Thymus (tissue), 11 donors: ENCODE results near the gene ARL1. TPM values are rescaled to one million over a fixed set of nuclear protein-coding genes. Genes with fewer than 3 reads are reported as not detected.

Experiments
- DNase-seq, 9 donors: peaks; one replicate each; pipeline ENCODE4 v3.0.0-alpha.2; 2013; ENCODE audit warnings: low spot score in 9 of 9, low read depth in 6 of 9, missing footprints in 1 of 9
- H3K27ac ChIP-seq, 2 donors: one replicate each; pipeline ENCODE4 v1.5.1; 2013; ENCODE audit warnings: control low read depth in 1 of 2, low read depth in 1 of 2, low read length in 1 of 2, mild to moderate bottlenecking in 1 of 2, moderate library complexity in 1 of 2
- H3K27me3 ChIP-seq, 2 donors: one replicate each; pipeline ENCODE4 v1.5.1; 2013; ENCODE audit warnings: low read length in 1 of 2; ENCODE audit not compliant: control insufficient read depth in 2 of 2, insufficient read depth in 1 of 2
- H3K36me3 ChIP-seq, 2 donors: one replicate each; pipeline ENCODE4 v1.5.1; 2013; ENCODE audit warnings: low read length in 1 of 2, mild to moderate bottlenecking in 1 of 2, moderate library complexity in 1 of 2; ENCODE audit not compliant: control insufficient read depth in 2 of 2, insufficient read depth in 2 of 2
- H3K4me1 ChIP-seq, 2 donors: one replicate each; pipeline ENCODE4 v1.5.1; 2013; ENCODE audit warnings: low read length in 2 of 2; ENCODE audit not compliant: control insufficient read depth in 2 of 2, insufficient read depth in 2 of 2
- H3K4me3 ChIP-seq, 2 donors: one replicate each; pipeline ENCODE4 v1.5.1; 2013; ENCODE audit warnings: low read length in 2 of 2, control low read depth in 1 of 2, mild to moderate bottlenecking in 1 of 2
- H3K9me3 ChIP-seq, 2 donors: one replicate each; pipeline ENCODE4 v1.5.1; 2013; ENCODE audit warnings: low read length in 1 of 2, mild to moderate bottlenecking in 1 of 2; ENCODE audit not compliant: control insufficient read depth in 2 of 2, insufficient read depth in 1 of 2
- WGBS: extraction: QIAGEN DNeasy Blood & Tissue Kit; methylation state at CpG from one replicate; pipeline ENCODE4 v1.1.7; 2013; 5-methylcytosine and 5-hydroxymethylcytosine counted together
- polyA plus RNA-seq: library from polyadenylated mRNA; stranded (reverse); fragments of 200-250 nt; gene quantifications from one replicate; pipeline ENCODE4 v1.2.3, GENCODE V29; 2013
- total RNA-seq: library from RNA; stranded (reverse); fragments of 120-200 nt; gene quantifications from one replicate; pipeline ENCODE4 v1.2.4, GENCODE V29; 2013
- donor health status: healthy.

Gene ARL1
- total and polyA plus RNA-seq, 2 donors: 31.6 to 46.6 TPM

GRCh38 chr12:101361455-101361854 lies 46.1 kb downstream of the ARL1 start:
- whole genome bisulfite sequencing: 95% methylated on average over 8 of the region's 8 CpGs
- H3K4me3 ChIP-seq: no peak overlapping the region
- DNase-seq: no peak
- H3K4me1 ChIP-seq: no peaks in the 10 kb centered on the region
- peaks cover 7 to 28% of the 10 kb centered on the region in 2 donors for H3K36me3 ChIP-seq
- no peak overlapping the region for H3K27ac ChIP-seq
- no peaks in the 10 kb centered on the region for H3K9me3 ChIP-seq
- no peaks in the 10 kb centered on the region for H3K27me3 ChIP-seq

- H3K36me3 ChIP-seq: peaks cover 0 to 15% of the 10 kb centered on the region in 2 donors
- no peaks in the 10 kb centered on the region for H3K4me1 ChIP-seq
- no peak for DNase-seq
- no peak overlapping the region for H3K27ac ChIP-seq
- no peaks in the 10 kb centered on the region for H3K9me3 ChIP-seq
- H3K27me3 ChIP-seq: no peaks in the 10 kb centered on the region
- 97% methylated on average over 5 of the region's 5 CpGs for WGBS
- H3K4me3 ChIP-seq: no peak overlapping the region
These were observed 50.8 kb downstream of the ARL1 start for GRCh38 chr12:101356794-101357193.

GRCh38 chr12:101351682-101352081 lies 55.9 kb downstream of the ARL1 start:
- Histone ChIP-seq H3K4me1 (no peaks in the 10 kb centered on the region), H3K27me3 (no peaks in the 10 kb centered on the region), H3K4me3 (no peak overlapping the region), H3K9me3 (no peaks in the 10 kb centered on the region), H3K36me3 (peaks cover 5 to 16% of the 10 kb centered on the region in 2 donors), H3K27ac (no peak overlapping the region)
- DNase-seq: no peak
- 98% methylated on average over 4 of the region's 4 CpGs for WGBS

- no peak overlapping the region for H3K4me3 ChIP-seq
- H3K4me1 ChIP-seq: no peaks in the 10 kb centered on the region
- 97% methylated on average over 3 of the region's 3 CpGs for WGBS
- H3K27me3 ChIP-seq: no peaks in the 10 kb centered on the region
- H3K27ac ChIP-seq: no peak overlapping the region
- no peaks in the 10 kb centered on the region for H3K9me3 ChIP-seq
- H3K36me3 ChIP-seq: peaks cover 0 to 19% of the 10 kb centered on the region in 2 donors
- no peak for DNase-seq
These were observed 63.7 kb downstream of the ARL1 start for GRCh38 chr12:101343893-101344292.

Other genes starting within 250 kb of the ARL1 start
- gene SLC5A8, start 197.5 kb downstream of the ARL1 start, total RNA-seq: 0.33 TPM
- gene SLC5A8, start 197.5 kb downstream of the ARL1 start, polyA plus RNA-seq: 0.55 TPM
- 9.3 TPM for gene UTP20, start 127.7 kb downstream of the ARL1 start, total RNA-seq
- 2.5 TPM for gene UTP20, start 127.7 kb downstream of the ARL1 start, polyA plus RNA-seq
- gene SPIC, start 67.6 kb upstream of the ARL1 start, total RNA-seq: 7.0 TPM
- gene SPIC, start 67.6 kb upstream of the ARL1 start, polyA plus RNA-seq: 2.2 TPM
- gene MYBPC1, start 187.2 kb upstream of the ARL1 start, total RNA-seq: 4.6 TPM
- 10.6 TPM for gene MYBPC1, start 187.2 kb upstream of the ARL1 start, polyA plus RNA-seq